GM12878 (cell line): ENCODE results near the gene MXRA7.

Source experiments
- CTCF ChIP-seq, 3 experiments: IDR thresholded peaks in 2 of 3; conservative IDR thresholded peaks in 1 of 3; 2 replicates each; pipeline ENCODE4 v1.5.1; 2011; ENCODE audit warnings: low read depth in 3 of 3, low read length in 3 of 3, mild to moderate bottlenecking in 3 of 3, control low read depth in 2 of 3, moderate library complexity in 2 of 3, inconsistent platforms in 1 of 3, mixed read lengths in 1 of 3; ENCODE audit not compliant: control insufficient read depth in 2 of 3, insufficient read depth in 1 of 3; ENCODE audit errors: extremely low read depth in 1 of 3
- HDAC2 ChIP-seq: fragments of 200-600 bp; sonication (generic); IDR thresholded peaks from 2 replicates; pipeline ENCODE4 v1.6.1; 2017
- MAX ChIP-seq: IDR thresholded peaks from 2 replicates; pipeline ENCODE4 v1.6.1; 2012; ENCODE audit warnings: low read depth, low read length, improper control_type of control experiment
- PRDM15 ChIP-seq: fragments of 450-650 bp; formaldehyde crosslinking; IDR thresholded peaks from 2 replicates; pipeline ENCODE4 v1.4.0; 2020; ENCODE audit warnings: mild to moderate bottlenecking, moderate library complexity
- RFX5 ChIP-seq: IDR thresholded peaks from 2 replicates; pipeline ENCODE4 v1.6.1; 2011; ENCODE audit warnings: low read depth, low read length, improper control_type of control experiment
- SIN3A ChIP-seq: IDR thresholded peaks from 2 replicates; pipeline ENCODE4 v1.6.1; 2012; ENCODE audit warnings: low read depth, low read length, improper control_type of control experiment
- SUZ12 ChIP-seq: fragments of 200-600 bp; sonication (generic); IDR thresholded peaks from one replicate; pipeline ENCODE4 v1.6.1; 2018; ENCODE audit warnings: antibody characterized with exemption, mild to moderate bottlenecking; ENCODE audit not compliant: unreplicated experiment

- TF ChIP-seq CTCF (IDR thresholded peaks at IDR 0.05 in 2 of 3, conservative IDR thresholded peaks at IDR 0.05 in 1 of 3; ENCODE audit: control insufficient read depth in 2 of 3, extremely low read depth in 1 of 3, insufficient read depth in 1 of 3, low read depth in 3 of 3, low read length in 3 of 3) (no peak), PRDM15 (CRISPR knock-in tag) (no peak), HDAC2 (no peak), RFX5 (no peak), MAX (no peak), SUZ12 (no peak), SIN3A (no peak)
Measured at GRCh38 chr17:76645481-76645880, 65.3 kb downstream of the MXRA7 start.
